ENCODE results near the gene THG1L.

The THG1L gene

DNA sequence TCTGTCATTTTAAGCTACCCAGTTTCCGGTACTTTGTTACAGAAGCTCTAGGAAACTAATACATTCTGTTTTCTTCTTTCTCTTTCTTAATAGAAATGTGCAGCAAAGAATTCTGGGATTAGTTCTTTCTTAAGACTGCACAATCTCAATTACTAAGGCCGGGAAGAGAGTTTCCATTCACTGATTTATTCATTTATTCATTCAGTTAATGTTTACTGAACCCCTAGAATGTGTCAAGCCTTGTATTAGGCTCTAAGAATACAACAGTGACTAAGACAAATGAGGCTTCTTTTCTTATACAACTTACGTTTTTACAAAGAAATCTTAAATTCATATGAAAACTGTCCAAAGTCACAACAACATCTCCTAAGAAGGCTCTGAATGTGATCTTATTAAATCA lies 27.5 kb upstream of the THG1L start:
- H3K4me3 ChIP-seq (ENCODE audit: low read depth, low read length) = no peak overlapping the region
- TF ChIP-seq, protein P1, sequence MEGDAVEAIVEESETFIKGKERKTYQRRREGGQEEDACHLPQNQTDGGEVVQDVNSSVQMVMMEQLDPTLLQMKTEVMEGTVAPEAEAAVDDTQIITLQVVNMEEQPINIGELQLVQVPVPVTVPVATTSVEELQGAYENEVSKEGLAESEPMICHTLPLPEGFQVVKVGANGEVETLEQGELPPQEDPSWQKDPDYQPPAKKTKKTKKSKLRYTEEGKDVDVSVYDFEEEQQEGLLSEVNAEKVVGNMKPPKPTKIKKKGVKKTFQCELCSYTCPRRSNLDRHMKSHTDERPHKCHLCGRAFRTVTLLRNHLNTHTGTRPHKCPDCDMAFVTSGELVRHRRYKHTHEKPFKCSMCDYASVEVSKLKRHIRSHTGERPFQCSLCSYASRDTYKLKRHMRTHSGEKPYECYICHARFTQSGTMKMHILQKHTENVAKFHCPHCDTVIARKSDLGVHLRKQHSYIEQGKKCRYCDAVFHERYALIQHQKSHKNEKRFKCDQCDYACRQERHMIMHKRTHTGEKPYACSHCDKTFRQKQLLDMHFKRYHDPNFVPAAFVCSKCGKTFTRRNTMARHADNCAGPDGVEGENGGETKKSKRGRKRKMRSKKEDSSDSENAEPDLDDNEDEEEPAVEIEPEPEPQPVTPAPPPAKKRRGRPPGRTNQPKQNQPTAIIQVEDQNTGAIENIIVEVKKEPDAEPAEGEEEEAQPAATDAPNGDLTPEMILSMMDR (IDR thresholded peaks at IDR 0.05; ENCODE audit: control insufficient read depth, extremely low read depth, insufficient read depth) = no peak
- DNase-seq (ENCODE audit: low read depth) = no peak

DNA sequence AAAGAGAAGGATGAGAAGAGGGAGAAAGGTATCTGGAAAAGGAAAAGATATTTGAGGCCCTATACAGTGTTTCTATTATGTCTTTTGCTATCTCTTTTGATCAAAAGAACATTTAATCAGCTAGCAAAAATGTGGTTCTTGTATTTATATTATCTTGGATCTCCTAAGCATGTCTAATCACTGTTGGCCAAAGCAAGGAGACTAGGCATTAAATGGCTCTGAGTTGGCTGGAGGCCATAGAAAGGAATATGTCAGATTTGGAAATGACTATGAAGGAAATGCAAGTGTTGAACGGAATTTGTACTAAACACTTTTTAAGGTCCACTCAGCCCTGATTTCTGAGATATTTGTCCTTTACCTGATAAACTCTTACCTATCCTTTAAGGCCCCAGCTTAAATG lies 22.4 kb upstream of the THG1L start:
- H3K4me3 ChIP-seq (ENCODE audit: low read depth, low read length) = no peak overlapping the region
- TF ChIP-seq, protein P1 (IDR thresholded peaks at IDR 0.05; ENCODE audit: control insufficient read depth, extremely low read depth, insufficient read depth) = no peak
- DNase-seq (ENCODE audit: low read depth) = no peak

DNA sequence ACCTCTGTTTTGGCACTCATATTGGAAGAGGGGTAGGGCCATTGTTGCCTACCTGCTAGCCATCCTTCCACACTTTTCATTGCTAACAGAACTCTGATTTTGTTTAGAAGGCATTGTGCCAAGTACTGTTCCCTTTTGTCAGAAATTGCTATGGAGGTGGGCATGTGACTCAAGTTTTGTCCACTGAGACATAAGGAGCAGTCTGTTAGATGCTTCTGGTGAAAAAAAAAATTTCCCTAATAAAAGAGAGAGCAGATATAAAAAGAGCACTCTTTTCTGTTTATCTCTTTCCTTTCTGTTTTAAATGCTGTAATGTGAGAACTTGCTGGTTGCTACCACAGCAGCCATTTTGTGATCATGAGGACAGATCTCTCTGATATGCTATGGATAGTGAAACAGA lies 21.9 kb upstream of the THG1L start:
- DNase-seq (ENCODE audit: low read depth) = no peak
- TF ChIP-seq, protein P1 (IDR thresholded peaks at IDR 0.05; ENCODE audit: control insufficient read depth, extremely low read depth, insufficient read depth) = no peak
- H3K4me3 ChIP-seq (ENCODE audit: low read depth, low read length) = no peak overlapping the region

DNA sequence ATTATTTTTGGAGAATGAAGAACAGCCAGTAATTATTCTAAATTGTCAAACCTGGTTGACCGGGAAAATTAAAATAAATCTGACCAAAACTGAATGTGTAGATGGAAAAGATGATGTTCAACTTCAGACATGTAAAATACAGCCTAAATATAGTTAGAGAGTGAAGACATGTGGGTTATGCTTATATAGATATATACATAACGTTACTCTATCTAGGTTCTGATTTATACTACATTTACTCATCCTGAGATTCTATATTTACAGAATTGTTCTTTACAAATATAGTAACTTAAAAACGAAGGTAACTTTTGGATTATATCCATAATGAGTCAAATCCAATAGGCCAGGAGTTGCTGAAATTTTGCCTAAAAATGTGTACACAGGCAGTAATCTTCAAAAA lies 20.8 kb upstream of the THG1L start:
- TF ChIP-seq, protein P1 (IDR thresholded peaks at IDR 0.05; ENCODE audit: control insufficient read depth, extremely low read depth, insufficient read depth) = no peak
- no peak for DNase-seq (ENCODE audit: low read depth)
- no peak overlapping the region for H3K4me3 ChIP-seq (ENCODE audit: low read depth, low read length)

DNA sequence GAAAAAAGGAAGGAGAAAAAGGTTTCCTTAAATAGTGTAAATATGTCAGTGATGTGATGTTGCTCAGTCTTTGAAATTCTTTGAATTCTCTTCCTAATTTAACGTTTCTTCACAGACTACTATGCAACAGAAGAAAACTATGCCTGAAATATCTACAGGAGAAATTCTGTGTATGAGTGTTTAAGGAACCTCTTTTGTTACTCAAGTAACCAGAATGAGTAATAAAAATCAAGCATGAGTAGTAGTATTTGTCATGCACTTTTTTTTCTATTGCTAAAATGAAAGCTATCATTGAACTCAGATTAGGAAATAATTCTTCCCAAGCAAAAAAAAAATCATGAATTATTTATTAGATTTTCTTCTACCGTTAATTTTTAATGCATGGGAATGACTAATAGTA lies 20.3 kb upstream of the THG1L start:
- DNase-seq (ENCODE audit: low read depth) = no peak
- TF ChIP-seq, protein P1 (IDR thresholded peaks at IDR 0.05; ENCODE audit: control insufficient read depth, extremely low read depth, insufficient read depth) = no peak
- H3K4me3 ChIP-seq (ENCODE audit: low read depth, low read length) = no peak overlapping the region

DNA sequence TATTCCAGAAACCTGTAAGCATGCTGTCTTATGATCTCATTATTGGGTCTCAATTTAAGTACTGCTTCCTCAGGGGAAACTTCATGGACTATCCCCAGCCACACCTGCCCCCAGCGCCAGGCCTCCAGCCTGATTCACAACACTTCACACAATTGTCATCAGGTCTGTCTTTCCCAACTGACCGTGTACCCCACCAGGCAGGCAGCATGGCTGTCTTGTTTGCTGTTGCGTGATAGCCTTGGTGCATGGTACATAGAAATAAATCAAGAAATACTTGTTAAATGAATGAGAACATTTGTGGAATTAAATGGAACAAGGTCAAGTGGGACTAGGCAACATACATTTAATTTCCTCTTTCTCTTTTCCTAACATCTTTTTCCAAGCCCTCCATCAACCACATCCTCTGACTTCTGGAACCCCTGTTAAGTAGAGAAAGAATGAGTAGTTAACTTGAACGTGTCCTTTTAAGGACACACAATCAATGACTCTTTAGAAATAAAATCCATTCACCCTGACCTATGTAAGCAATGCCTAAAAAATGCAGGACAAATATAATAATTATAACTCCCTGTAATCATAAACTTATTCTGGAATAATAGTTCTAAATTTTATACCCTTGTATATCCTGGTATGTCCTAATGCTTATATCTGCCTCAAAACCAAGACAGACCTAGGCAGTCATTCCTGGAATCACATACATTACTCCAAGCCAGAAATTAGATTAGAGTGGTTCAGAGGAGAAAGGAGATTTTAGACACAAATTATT lies 17.2 kb upstream of the THG1L start:
- no peak overlapping the region for H3K4me3 ChIP-seq (ENCODE audit: low read depth, low read length)
- DNase-seq (ENCODE audit: low read depth) = no peak
- TF ChIP-seq, protein P1 (IDR thresholded peaks at IDR 0.05; ENCODE audit: control insufficient read depth, extremely low read depth, insufficient read depth) = no peak

DNA sequence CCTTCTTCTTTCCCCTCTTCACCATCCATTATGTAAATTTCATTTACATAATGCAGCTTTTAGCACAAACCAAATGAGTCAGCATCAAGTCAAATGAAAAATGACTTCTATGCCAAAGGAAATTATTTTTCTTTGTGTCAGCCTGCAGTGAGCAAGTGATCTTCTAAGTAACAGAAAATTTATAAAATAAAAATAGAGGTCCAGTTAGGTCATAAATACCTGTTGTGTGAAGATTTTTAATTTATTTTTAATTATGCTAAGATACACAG lies 16.7 kb upstream of the THG1L start:
- TF ChIP-seq, protein P1 (IDR thresholded peaks at IDR 0.05; ENCODE audit: control insufficient read depth, extremely low read depth, insufficient read depth) = no peak
- no peak for DNase-seq (ENCODE audit: low read depth)
- H3K4me3 ChIP-seq (ENCODE audit: low read depth, low read length) = no peak overlapping the region

Data from LNCaP clone FGC (cell line).